DND-41 (cell line): ENCODE data around the gene OXNAD1.

ENCODE experiments used
- ATAC-seq: fragments of 200-7000 bp; cut with Tn5 transposase; 3 replicates; pipeline ENCODE4 v1.9.1; 2021; ENCODE audit warnings: low read depth; ENCODE audit not compliant: insufficient read depth
- DNase-seq: peaks from one replicate; pipeline ENCODE4 v3.0.0-alpha.2; 2020
- H2AFZ ChIP-seq: 2 replicates; pipeline ENCODE4 v1.6.0; 2012; ENCODE audit warnings: low read depth, low read length
- H3K27ac ChIP-seq: 2 replicates; pipeline ENCODE4 v1.5.1; 2012; ENCODE audit warnings: low read length, inconsistent platforms
- H3K27me3 ChIP-seq: fragments of 200-600 bp; sonication (generic); 2 replicates; pipeline ENCODE4 v1.6.0; 2012; ENCODE audit warnings: low read length, mild to moderate bottlenecking, inconsistent platforms; ENCODE audit not compliant: insufficient read depth, poor library complexity
- H3K36me3 ChIP-seq: 2 replicates; pipeline ENCODE4 v1.5.1; 2012; ENCODE audit warnings: low read length, inconsistent platforms; ENCODE audit not compliant: insufficient read depth
- H3K4me1 ChIP-seq: 2 replicates; pipeline ENCODE4 v1.5.1; 2012; ENCODE audit warnings: mild to moderate bottlenecking, low read length; ENCODE audit not compliant: insufficient read depth
- H3K4me2 ChIP-seq: 2 replicates; pipeline ENCODE4 v1.6.0; 2012; ENCODE audit warnings: mild to moderate bottlenecking, moderate library complexity, low read length, inconsistent platforms; ENCODE audit not compliant: insufficient read depth
- H3K4me3 ChIP-seq, 2 experiments: fragments of 200-600 bp in 1 of 2; shearing (Covaris generic) in 1 of 2; 2 replicates each; pipeline ENCODE4 v1.5.1; 2012 to 2016; ENCODE audit warnings: inconsistent platforms in 2 of 2, low read length in 2 of 2, mild to moderate bottlenecking in 2 of 2, low read depth in 1 of 2, moderate library complexity in 1 of 2
- H3K79me2 ChIP-seq: 2 replicates; pipeline ENCODE4 v1.6.0; 2012; ENCODE audit warnings: low read length, inconsistent platforms; ENCODE audit not compliant: insufficient read depth
- H3K9ac ChIP-seq: 2 replicates; pipeline ENCODE4 v1.6.0; 2012; ENCODE audit warnings: low read depth, mild to moderate bottlenecking, inconsistent platforms, low read length, moderate library complexity
- H3K9me3 ChIP-seq: 2 replicates; pipeline ENCODE4 v1.5.1; 2012; ENCODE audit warnings: low read length, moderate library complexity, mild to moderate bottlenecking, inconsistent platforms; ENCODE audit not compliant: insufficient read depth, severe bottlenecking
- H4K20me1 ChIP-seq: 2 replicates; pipeline ENCODE4 v1.6.0; 2012; ENCODE audit warnings: low read length; ENCODE audit not compliant: insufficient read depth
- EZH2 ChIP-seq: IDR thresholded peaks from 3 replicates; pipeline ENCODE4 v1.6.1; 2012; ENCODE audit warnings: borderline replicate concordance, low read depth, mild to moderate bottlenecking, moderate library complexity, low read length, inconsistent platforms; ENCODE audit not compliant: severe bottlenecking
- TF ChIP-seq, protein P1 (sequence below): IDR thresholded peaks from 2 replicates; pipeline ENCODE4 v1.5.1; 2012; ENCODE audit warnings: borderline replicate concordance, low read length, moderate library complexity, mild to moderate bottlenecking; ENCODE audit not compliant: poor library complexity, severe bottlenecking; ENCODE audit errors: extremely low read depth

OXNAD1 gene

DNA sequence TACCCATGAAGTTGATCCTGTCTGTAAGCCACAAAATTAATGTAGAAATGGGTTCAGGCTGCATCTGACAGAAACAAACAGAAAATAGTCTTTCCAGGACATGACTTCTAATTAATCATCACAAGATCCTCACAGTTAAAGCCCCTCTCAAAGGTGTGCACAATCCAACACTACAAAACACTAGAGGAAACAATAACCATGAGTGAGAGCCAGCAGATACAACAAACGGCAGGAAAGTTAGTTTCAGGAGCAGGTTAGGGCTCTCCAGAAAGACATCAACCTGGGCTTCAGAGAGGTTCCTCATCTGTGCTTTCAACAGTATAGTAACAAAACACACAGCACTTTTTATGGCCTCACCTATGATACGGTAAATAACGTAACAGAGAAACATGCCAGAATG, 43.0 kb upstream of the OXNAD1 start:
- H2AFZ ChIP-seq = no peak overlapping the region

DNA sequence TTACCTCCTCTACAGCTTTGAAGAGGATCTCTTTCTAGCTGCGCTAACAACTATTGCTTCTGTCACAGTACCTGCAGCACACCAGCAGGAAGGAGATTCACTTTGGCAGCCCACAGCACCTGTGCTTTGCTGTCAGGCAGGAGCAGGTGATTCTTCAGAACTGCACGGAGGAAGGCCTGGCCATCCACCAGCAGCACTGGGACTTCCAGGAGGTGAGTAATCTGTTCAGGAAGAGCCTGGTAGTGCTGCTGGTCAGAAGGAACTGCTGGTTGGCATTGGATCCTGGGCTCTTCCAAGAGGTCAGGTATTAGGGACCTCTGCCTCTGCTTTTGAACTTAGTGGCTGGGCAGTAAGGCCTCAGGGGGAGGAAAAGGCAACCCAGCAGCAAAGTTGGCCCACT, 42.5 kb upstream of the OXNAD1 start:
- no peaks in the 10 kb centered on the region for H3K4me1 ChIP-seq
- no peaks in the 10 kb centered on the region for H3K9me3 ChIP-seq
- H3K79me2 ChIP-seq = no peaks in the 10 kb centered on the region
- H3K27ac ChIP-seq = no peak overlapping the region
- H3K9ac ChIP-seq = no peak overlapping the region
- H2AFZ ChIP-seq = no peak overlapping the region
- H3K36me3 ChIP-seq = no peaks in the 10 kb centered on the region
- no peak overlapping the region for H3K4me2 ChIP-seq
- no peak for DNase-seq
- peaks cover 3% of the 10 kb centered on the region for H3K27me3 ChIP-seq
- H4K20me1 ChIP-seq = no peaks in the 10 kb centered on the region
- H3K4me3 ChIP-seq = no peak overlapping the region
- ATAC-seq = no peak
- no peak for TF ChIP-seq EZH2
- TF ChIP-seq, protein P1, sequence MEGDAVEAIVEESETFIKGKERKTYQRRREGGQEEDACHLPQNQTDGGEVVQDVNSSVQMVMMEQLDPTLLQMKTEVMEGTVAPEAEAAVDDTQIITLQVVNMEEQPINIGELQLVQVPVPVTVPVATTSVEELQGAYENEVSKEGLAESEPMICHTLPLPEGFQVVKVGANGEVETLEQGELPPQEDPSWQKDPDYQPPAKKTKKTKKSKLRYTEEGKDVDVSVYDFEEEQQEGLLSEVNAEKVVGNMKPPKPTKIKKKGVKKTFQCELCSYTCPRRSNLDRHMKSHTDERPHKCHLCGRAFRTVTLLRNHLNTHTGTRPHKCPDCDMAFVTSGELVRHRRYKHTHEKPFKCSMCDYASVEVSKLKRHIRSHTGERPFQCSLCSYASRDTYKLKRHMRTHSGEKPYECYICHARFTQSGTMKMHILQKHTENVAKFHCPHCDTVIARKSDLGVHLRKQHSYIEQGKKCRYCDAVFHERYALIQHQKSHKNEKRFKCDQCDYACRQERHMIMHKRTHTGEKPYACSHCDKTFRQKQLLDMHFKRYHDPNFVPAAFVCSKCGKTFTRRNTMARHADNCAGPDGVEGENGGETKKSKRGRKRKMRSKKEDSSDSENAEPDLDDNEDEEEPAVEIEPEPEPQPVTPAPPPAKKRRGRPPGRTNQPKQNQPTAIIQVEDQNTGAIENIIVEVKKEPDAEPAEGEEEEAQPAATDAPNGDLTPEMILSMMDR = no peak

More for the DNA sequence above, 43.0 kb upstream of the OXNAD1 start:
- Histone ChIP-seq H3K4me1 (no peaks in the 10 kb centered on the region), H3K27me3 (peaks cover 3% of the 10 kb centered on the region), H3K9me3 (no peaks in the 10 kb centered on the region), H3K9ac (no peak overlapping the region), H3K4me3 (no peak overlapping the region), H3K27ac (no peak overlapping the region), H3K36me3 (no peaks in the 10 kb centered on the region), H3K79me2 (no peaks in the 10 kb centered on the region), H3K4me2 (no peak overlapping the region), H4K20me1 (no peaks in the 10 kb centered on the region)
- ATAC-seq (no peak), DNase-seq (no peak)
- no peak for TF ChIP-seq EZH2
- TF ChIP-seq, protein P1 = no peak

DNA sequence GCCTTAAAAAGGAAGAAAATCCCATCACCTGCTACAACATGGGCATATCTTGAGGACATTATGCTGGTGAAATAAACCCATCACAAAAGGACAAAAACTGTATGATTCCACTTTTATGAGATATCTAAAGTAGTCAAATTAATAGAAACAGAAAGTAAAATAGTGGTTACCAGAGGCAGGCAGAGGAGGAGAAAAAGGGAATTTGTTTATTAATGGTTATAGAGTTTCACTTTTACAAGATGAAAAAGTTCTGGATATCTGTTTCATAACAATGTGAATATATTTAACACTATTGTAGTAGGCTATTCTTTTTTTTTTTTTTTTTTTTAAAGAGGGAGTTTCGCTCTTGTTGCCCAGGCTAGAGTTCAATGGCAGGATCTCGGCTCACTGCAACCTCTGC, 40.7 kb upstream of the OXNAD1 start:
- no peak overlapping the region for H3K4me2 ChIP-seq
- no peaks in the 10 kb centered on the region for H4K20me1 ChIP-seq
- no peak for TF ChIP-seq EZH2
- TF ChIP-seq, protein P1 = no peak
- H3K9ac ChIP-seq = no peak overlapping the region
- no peak overlapping the region for H3K4me3 ChIP-seq
- no peaks in the 10 kb centered on the region for H3K9me3 ChIP-seq
- ATAC-seq (no peak), DNase-seq (no peak)
- no peak overlapping the region for H3K27ac ChIP-seq
- H3K36me3 ChIP-seq = no peaks in the 10 kb centered on the region
- H3K4me1 ChIP-seq = no peaks in the 10 kb centered on the region
- H3K79me2 ChIP-seq = no peaks in the 10 kb centered on the region
- no peak overlapping the region for H2AFZ ChIP-seq
- no peaks in the 10 kb centered on the region for H3K27me3 ChIP-seq

DNA sequence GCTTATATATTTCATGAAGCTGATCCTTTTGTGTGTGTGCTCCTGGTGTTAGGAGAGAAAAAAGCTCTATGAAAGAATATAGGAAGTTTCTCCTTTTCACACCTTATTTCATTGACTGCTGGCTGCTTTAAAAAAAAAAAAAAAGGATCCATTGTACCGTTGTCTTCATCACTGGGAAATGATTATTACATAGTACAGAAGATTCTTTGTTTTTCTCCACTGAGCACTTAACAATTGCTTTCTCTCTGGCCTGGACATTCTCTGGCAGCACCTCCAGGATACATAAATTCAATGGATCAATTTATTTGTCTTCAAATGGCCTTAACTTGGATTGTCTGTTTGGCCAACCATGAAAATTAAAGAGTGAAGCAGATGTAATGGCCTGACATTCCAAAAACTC, 37.4 kb upstream of the OXNAD1 start:
- no peak for DNase-seq
- Histone ChIP-seq H3K4me3 (no peak overlapping the region), H3K9me3 (no peaks in the 10 kb centered on the region), H3K27ac (no peak overlapping the region), H3K9ac (no peak overlapping the region), H3K4me1 (no peaks in the 10 kb centered on the region), H3K27me3 (no peaks in the 10 kb centered on the region), H2AFZ (no peak overlapping the region), H3K4me2 (no peak overlapping the region), H3K79me2 (no peaks in the 10 kb centered on the region), H3K36me3 (no peaks in the 10 kb centered on the region), H4K20me1 (no peaks in the 10 kb centered on the region)
- TF ChIP-seq, protein P1 = no peak
- TF ChIP-seq EZH2 = no peak
- ATAC-seq = no peak
